Activated CD4-positive, alpha-beta T cell treated with anti-CD3 and anti-CD28 coated beads for 24 hours (primary cell): ENCODE measurements around the gene DNAH10.

Experiments used
- DNase-seq, 2 donors: peaks; one replicate each; pipeline ENCODE4 v3.0.0-alpha.2; 2020; ENCODE audit warnings: low read depth in 2 of 2

The DNAH10 gene

DNA sequence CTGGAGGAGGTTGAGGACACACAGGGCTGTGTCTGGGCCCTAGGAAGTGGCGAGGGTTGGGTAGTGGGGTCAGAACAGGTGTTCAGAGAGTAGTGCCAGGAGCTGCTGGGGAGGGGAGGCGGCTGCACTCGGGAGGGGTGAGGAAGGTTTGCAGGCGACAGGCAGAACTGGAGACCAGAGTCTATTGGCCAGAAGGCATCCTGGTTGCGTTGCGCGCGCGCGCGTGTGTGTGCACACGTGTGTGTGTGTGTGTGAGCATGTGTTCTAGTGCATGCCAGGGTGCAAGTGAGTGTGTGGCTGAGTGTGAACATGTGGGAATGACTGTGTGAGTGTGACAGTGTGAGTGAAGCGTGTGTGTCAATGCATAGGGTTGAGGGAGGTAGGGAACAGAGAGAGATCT is 124.2 kb downstream of the DNAH10 start:
- no peak for DNase-seq

GRCh38 chr12:123886931-123887582 is 125.0 kb downstream of the DNAH10 start:
- no peak for DNase-seq

DNA sequence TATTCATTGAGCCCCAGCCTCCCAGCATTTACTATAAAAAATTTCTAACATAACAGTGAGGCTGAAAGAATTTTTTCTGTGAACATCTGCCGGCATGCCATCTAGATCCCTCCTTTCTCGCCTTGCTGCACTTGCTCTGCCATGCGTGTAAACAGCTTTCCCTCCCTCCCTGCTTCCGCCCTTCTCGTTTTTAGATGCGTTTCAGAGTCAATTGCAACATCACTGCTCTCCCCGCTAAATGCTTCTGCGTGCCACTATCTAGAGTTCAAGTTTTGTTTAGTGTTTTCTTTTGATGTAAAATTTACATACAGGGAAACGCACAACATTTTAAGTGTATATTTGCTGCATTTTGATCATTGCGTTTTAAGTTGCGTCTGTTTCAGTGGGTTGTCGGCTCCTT is 126.9 kb downstream of the DNAH10 start:
- no peak for DNase-seq

DNA sequence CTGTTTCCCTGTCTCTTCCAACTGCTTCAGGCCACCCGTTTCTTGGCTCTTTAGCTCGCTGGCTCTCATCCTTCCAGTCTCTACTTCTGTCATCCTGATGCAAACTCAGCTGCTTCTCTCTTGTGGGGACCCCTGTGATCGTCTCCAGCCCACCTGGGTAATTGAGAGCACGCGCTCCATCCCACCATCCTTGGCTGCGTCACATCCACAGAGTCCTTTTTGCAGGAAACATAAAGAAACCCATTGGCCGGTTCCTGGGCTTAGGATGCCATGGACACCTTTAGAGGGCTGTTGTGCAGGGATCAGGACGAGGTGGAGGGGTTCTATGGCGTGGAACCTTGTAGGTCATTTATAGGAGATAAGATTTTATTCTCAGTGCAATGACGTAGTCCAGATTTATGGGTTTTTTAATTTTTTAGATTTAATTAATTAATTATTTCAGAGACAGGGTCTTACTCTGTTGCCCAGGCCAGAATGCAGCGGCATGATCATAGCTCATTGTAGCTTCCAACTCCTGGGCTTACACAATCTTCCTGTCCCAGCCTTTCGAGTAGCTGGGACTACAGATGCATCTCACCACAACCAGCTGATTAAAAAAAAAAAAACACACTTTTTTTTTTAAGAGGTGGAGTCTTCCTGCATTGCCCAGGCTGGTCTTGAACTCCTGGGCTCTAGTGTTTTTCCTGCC is 127.9 kb downstream of the DNAH10 start:
- DNase-seq, result no peak

DNA sequence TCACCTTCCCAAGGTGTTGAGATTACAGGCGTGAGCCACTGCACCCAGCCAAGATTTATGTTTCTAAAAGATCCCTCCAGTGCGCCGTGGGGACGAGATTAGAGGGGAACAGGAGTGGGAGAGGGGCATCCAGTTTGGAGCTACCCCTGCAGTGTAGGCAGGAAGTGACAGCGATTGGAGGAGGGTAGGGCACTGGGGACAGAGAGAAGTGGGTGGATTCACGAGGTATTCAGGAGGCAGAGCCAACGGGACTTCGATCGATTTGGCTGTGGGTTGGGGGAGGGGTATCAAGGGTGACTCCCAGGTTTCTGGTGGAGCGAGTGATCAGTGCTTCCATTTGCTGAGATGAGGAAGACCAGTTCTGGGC is 128.4 kb downstream of the DNAH10 start:
- DNase-seq, result no peak

DNA sequence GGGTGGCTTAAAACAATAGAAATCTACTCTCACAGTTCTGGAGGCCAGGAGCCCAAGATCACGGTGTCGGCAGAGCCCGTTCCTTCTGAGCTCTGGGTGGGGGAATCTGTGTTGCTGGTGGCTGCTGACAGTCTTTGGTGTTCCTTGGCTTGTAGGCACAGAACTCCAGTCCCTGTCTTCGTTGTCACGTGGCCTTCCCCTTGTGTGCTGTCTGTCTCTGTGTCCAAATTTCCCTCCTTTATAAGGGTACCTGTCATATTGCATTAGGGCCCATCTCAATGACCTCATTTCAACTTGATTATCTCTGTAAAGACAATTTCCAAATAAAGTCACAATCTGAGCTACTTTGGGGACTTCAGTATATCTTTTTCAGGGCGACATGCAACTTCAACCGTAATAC is 128.9 kb downstream of the DNAH10 start:
- no peak for DNase-seq

GRCh38 chr12:123891516-123892179 is 129.5 kb downstream of the DNAH10 start:
- no peak for DNase-seq

- no peak for DNase-seq
Observed at GRCh38 chr12:123892180-123892559, 130.1 kb downstream of the DNAH10 start.

DNA sequence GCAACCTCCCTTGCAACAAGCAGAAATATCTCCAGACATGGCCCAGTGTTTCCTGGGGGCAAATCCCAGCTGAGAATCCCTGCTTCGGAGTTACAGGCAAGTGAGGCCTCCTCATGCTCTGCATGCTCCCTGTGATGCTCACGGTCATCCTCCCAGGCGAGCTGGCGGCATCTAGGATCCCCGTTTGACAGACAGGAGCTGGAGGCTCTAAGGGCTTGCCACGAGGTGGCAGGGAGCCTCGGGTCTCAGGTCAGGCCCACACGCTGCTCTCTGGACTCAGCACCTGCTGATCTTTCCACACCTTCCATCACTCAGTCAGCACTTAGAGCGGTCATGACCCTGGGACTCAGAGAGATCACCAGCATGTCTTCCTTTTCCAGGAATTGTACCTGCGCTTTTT is 130.8 kb downstream of the DNAH10 start:
- no peak for DNase-seq

DNA sequence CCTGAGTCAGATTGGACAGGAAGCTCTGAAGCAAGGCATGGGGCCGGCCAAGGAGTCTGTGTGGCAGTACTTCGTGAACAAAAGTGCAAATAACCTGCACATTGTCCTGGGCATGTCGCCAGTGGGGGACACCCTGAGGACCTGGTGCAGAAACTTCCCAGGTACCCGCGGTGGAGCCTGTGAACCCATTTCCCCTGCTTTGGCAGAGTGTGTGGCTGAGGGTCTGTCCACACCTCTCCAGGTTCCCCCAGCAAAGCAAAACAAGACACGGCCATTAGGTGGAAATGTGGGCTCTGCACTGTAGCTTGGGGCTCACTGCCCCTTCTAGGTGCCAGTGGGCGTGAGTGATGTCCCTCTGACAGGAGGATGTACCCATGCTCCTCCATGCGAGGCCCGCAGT is 131.2 kb downstream of the DNAH10 start:
- no peak for DNase-seq

DNA sequence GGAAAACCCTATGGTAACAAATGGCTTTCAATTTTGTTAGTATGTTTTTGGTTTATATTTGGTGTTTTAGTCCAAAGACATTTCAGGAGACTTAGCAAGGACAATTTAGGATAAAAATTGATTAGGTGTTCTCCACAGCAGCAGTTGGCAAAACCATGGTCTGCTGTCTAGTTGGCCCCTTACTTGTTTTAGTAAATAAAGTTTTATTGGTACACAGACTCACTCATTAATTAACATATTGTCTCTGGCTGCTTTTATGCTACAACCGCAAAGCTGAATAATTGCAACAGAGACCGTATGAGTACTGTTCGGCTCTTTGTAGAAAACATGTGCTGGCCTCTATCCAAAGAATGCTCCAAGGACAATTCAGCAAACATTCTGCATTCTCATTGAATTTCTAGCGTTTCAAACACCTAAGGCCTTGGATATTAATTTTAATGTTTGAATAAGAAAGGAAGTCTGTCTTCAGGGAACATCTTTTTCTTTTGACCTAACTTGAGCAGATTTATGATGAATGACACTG is 132.8 kb downstream of the DNAH10 start:
- DNase-seq, result no peak

DNA sequence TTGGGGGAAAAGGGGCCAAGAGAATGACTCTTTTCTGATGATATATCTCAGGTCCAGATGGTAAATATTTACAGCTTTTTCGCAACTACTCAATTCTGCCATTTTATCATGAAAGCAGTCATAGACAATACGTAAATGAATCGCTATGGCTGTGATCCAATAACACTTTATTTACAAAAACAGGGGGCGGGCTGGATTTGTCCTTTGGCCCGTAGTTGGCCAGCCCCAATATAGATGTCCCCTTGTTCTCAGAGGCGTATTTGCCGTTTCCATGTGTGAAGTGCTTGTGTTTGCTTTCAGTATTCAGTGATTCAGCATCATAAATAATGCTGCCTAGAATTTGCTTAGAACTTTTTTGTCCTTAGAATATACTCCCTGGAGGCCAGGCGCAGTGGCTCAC is 133.3 kb downstream of the DNAH10 start:
- DNase-seq, result no peak

DNA sequence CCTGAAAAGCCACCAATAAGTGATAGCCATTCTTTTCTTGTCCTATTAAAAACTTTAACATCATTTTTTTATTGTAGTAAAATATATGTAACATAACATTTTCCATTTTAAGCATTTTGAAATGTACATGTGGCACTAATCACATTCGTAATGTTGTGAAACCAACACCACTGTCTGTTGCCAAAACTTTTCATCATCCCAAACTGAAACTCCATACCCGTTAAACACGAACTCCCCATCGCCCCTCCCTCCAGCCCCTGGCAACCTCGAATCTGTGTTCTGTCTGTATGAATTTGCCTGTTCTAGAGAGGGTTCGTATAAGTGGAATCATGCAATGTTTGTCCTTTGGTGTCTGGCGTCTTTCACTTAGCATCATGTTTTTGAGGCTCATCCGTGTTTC is 134.7 kb downstream of the DNAH10 start:
- no peak for DNase-seq

DNA sequence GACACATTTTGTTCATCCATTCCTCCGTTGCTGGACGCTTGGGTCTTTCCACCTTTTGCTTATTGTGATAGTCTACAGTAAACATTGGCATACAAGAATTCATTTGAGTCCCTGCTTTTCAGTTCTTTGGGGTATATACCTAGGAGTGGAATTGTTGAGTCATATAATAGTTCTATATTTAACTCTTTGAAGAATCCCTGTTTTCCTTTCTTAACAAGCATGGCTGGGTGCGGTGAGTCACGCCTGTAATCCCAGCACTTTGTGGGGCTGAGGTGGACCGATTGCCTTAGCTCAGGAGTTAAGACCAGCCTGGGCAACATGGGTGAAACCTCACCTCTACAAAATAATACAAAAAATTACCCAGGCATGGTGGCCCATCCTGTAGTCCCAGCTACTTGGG is 135.1 kb downstream of the DNAH10 start:
- no peak for DNase-seq

DNA sequence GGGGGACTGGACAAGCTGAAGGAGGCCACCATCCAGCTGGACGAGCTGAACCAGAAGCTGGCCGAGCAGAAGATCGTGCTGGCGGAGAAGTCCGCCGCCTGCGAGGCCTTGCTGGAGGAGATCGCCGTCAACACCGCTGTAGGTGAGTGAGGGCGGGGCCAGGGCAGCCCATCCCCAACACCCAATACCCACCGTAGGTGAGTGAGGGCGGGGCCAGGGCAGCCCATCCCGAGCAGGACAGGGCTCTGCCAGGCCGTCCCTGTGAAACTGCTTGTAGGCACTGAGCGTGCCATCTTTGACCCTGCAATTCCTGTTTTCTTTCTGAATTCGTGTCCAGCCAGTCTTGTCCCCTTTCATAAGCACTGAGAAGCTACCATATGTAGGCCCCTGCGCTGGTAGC is 136.6 kb downstream of the DNAH10 start:
- DNase-seq, result no peak

DNA sequence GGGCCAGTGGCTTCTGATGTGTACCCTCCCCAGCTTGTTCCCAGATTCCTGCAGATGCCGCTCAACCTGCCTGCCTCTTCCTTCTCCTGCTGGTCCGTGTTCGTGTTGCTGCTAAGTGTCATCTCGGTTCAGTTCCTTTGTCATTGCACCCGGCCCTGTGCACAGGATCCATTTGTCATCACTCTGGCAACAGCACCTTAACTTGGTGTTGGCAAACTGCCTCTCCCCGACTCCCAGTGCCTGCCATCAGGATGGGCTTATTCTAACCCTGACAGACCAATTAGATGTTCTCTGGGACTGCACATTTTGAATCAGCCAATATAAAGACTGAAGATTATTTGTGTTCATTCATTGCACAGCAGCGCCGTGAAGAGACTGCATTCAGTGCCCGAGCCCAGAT is 137.3 kb downstream of the DNAH10 start:
- DNase-seq, result no peak

DNA sequence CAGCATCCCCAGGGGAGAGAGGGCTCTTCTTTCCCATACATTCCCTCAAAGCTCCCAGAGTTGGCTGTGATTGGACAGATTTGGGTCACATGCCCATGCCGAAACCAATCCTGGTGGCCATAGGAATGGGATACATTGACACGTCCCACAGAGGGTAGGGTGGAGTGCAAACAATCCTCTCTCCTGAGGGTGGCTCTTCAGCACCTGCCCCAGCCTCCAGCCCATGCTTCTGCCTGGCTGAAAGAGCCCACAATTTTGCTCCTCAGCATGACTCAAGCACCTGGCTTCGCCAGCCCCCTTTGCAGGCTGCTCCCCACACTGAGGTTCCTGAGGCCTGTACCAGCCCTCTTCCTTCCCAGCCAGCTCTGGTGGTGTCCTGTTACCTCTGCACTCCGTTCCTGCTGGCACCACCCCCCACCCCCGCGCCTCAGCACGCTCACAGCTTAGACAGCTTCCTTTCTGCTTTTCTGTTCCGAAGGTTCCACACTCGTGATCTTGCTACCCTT is 138.8 kb downstream of the DNAH10 start:
- DNase-seq, result no peak

GRCh38 chr12:123902821-123903220 is 140.7 kb downstream of the DNAH10 start:
- DNase-seq, result no peak

DNA sequence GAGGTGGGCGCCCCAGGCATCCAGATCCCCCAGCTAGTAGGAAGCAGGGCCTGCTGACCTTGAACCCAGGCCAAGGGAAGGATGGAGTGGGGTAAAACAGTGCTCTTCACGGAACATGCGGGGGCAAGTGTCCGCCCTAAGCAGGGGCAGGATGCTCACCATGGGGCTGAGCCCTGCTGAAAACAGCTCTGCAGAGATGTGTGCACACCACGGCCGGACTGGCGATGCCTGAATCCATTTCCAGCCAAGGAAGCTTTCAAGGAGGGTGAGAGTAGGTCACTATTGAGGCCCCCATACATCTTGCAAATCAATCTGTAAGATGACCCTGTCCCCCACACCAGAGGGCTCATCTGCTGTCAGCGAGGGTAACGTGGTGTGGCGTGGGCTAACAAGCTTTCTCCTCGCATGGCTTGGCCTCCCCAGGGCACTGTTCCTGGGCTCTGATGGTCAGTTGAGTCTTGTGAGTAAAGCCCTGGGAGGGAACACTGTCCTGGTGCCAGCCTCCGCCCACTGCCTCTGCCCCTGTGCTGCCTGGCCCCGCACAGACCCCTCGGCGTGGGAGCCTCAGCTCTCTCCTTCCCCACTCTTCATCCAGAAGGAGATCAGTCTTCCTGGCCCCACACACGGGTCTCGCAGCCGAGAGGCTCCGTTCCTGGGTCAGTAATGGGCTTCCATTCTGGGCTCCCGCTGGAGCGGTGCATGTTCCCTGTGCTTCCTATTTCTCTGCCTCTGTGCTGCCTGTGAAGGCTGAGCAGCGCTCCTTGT is 141.4 kb downstream of the DNAH10 start:
- DNase-seq, result no peak

- DNase-seq, result peak; percentile 38 to 57
Observed at GRCh38 chr12:123905319-123905925, 143.3 kb downstream of the DNAH10 start.

DNA sequence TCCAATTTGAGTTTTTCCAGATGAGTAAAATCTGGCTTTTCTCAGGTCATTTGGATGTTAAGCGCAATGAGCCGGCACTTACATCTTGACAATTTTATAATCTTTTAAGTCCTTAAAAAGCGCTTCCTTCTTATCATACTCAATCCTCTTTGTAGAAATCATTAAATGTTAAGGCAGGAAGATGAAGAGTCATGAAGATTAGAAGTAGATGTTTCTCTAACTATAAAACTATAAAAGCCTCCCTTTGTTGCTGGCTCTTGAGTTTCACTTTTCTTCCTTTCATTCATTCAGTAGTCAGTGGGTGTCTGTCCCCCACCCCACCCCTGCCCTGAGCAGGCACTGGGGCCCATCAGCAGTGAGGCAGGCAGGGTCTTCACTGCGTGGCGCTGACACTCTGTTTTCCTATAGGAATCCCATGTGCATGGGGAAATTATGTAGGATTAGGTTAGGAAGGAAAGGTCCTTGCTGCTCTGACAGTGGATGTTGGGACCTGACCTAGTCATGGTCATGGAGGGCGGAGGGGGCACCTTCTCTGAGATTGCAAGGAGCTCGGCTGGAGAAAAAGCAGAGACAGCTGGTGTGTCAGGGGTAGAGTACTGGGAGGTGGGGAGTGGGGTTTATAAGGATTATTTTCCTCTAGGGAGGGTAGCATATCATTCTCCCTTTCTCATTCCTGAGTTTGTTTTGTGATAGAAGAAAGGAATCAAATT is 144.8 kb downstream of the DNAH10 start:
- no peak for DNase-seq
